Suprapubic skin (tissue), 4 donors: Measurements from ENCODE around the gene INCENP.

Experiments used
- EP300 ChIP-seq: sonication (generic); formaldehyde crosslinking; IDR thresholded peaks from one replicate; pipeline ENCODE4 v1.6.1; 2017; ENCODE audit warnings: antibody characterized with exemption
- POLR2A ChIP-seq, 2 donors: fragments of 450-650 bp; IDR thresholded peaks; one replicate each; pipeline ENCODE4 v1.6.1; 2017; ENCODE audit warnings: antibody characterized with exemption in 2 of 2, mild to moderate bottlenecking in 2 of 2, moderate library complexity in 2 of 2
- POLR2AphosphoS5 ChIP-seq, 3 donors: sonication (generic); formaldehyde crosslinking; IDR thresholded peaks; one replicate each; pipeline ENCODE4 v1.6.1; 2017; ENCODE audit warnings: antibody characterized with exemption in 3 of 3
- TF ChIP-seq, protein P1 (sequence below), 2 donors: fragments of 200-600 bp in 1 of 2; fragments of 450-650 bp in 1 of 2; sonication (generic) in 1 of 2; IDR thresholded peaks; one replicate each; pipeline ENCODE4 v1.5.1; 2016 to 2019; ENCODE audit warnings: antibody characterized with exemption in 2 of 2, mild to moderate bottlenecking in 1 of 2, moderate library complexity in 1 of 2

GRCh38 chr11:62120431-62120830 is 3.4 kb upstream of the INCENP start:
- TF ChIP-seq, protein P1, sequence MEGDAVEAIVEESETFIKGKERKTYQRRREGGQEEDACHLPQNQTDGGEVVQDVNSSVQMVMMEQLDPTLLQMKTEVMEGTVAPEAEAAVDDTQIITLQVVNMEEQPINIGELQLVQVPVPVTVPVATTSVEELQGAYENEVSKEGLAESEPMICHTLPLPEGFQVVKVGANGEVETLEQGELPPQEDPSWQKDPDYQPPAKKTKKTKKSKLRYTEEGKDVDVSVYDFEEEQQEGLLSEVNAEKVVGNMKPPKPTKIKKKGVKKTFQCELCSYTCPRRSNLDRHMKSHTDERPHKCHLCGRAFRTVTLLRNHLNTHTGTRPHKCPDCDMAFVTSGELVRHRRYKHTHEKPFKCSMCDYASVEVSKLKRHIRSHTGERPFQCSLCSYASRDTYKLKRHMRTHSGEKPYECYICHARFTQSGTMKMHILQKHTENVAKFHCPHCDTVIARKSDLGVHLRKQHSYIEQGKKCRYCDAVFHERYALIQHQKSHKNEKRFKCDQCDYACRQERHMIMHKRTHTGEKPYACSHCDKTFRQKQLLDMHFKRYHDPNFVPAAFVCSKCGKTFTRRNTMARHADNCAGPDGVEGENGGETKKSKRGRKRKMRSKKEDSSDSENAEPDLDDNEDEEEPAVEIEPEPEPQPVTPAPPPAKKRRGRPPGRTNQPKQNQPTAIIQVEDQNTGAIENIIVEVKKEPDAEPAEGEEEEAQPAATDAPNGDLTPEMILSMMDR (IDR thresholded peaks at IDR 0.05): no peak
- TF ChIP-seq POLR2AphosphoS5 (IDR thresholded peaks at IDR 0.05) (no peak), EP300 (no peak), POLR2A (IDR thresholded peaks at IDR 0.05) (no peak)
